GM12878 (cell line): ENCODE results near the gene SLC35F3. TPM values are rescaled to one million over a fixed set of nuclear protein-coding genes. Genes with fewer than 3 reads are reported as not detected.

ENCODE experiments used
- ATAC-seq: fragments of 200-7000 bp; cut with Tn5 transposase; 3 replicates; pipeline ENCODE4 v1.9.1; 2020; ENCODE audit warnings: mild to moderate bottlenecking, moderate library complexity
- BruUV-seq: library from RNA; stranded (reverse); fragments of 400-500 nt; replicated peaks from 2 replicates; lab custom pipeline; 2021; lab: Mats Ljungman, UMichigan
- CTCF ChIA-PET: fragments of 300-600 bp; sonication (Branson Sonifier 250); formaldehyde crosslinking; extraction: SDS; loops from one replicate; lab custom pipeline; 2021; ENCODE audit warnings: inconsistent platforms; lab: Yijun Ruan, JAX
- POLR2A ChIA-PET: fragments of 350-600 bp; formaldehyde crosslinking; extraction: SDS; loops from one replicate; lab custom pipeline; 2021; ENCODE audit warnings: inconsistent platforms; lab: Charles Lee
- RAD21 ChIA-PET: fragments of 300-600 bp; sonication (Branson Sonifier 250); formaldehyde crosslinking; loops from one replicate; lab custom pipeline; 2023; ENCODE audit warnings: antibody characterized with exemption; ENCODE audit not compliant: unreplicated experiment; lab: Charles Lee
- SMC1A ChIA-PET: fragments of 300-600 bp; sonication (Branson Sonifier 250); formaldehyde crosslinking; loops from one replicate; lab custom pipeline; 2023; ENCODE audit not compliant: unreplicated experiment, uncharacterized antibody; lab: Charles Lee
- DNase-seq: peaks from one replicate; pipeline ENCODE4 v3.0.0-alpha.2; 2011; ENCODE audit warnings: low read depth, low spot score
- FAIRE-seq: peaks from 3 replicates; lab custom pipeline; 2011; peaks lifted over from hg19 to GRCh38; lab: Jason Lieb, UNC
- H2AFZ ChIP-seq: 2 replicates; pipeline ENCODE4 v1.6.0; 2011; ENCODE audit warnings: low read depth, low read length, control low read depth; ENCODE audit not compliant: control insufficient read depth
- H3K27ac ChIP-seq: 2 replicates; pipeline ENCODE4 v1.5.1; 2011; ENCODE audit warnings: control low read depth; ENCODE audit not compliant: control insufficient read depth, insufficient read depth
- H3K27me3 ChIP-seq, 2 experiments: replicated peaks in 1 of 2; 2 replicates each; pipeline versions ENCODE4 v1.6.0 to v1.6.1; 2011; ENCODE audit warnings: low read length in 1 of 2; ENCODE audit not compliant: control insufficient read depth in 2 of 2, insufficient read depth in 2 of 2
- H3K36me3 ChIP-seq, 2 experiments: 2 replicates each; pipeline ENCODE4 v1.5.1; 2011; ENCODE audit warnings: low read length in 1 of 2; ENCODE audit not compliant: control insufficient read depth in 2 of 2, insufficient read depth in 2 of 2
- H3K4me1 ChIP-seq: 2 replicates; pipeline ENCODE4 v1.6.1; 2011; ENCODE audit warnings: mild to moderate bottlenecking, low read length, moderate library complexity, mixed read lengths; ENCODE audit not compliant: control insufficient read depth, insufficient read depth
- H3K4me2 ChIP-seq: 2 replicates; pipeline ENCODE4 v1.6.0; 2011; ENCODE audit warnings: control low read depth; ENCODE audit not compliant: control insufficient read depth, insufficient read depth
- H3K4me3 ChIP-seq: fragments of 200-600 bp; sonication (generic); 2 replicates; pipeline ENCODE4 v1.5.1; 2016
- H3K79me2 ChIP-seq: 2 replicates; pipeline ENCODE4 v1.6.0; 2011; ENCODE audit warnings: low read length; ENCODE audit not compliant: control insufficient read depth, insufficient read depth
- H3K9ac ChIP-seq: 2 replicates; pipeline ENCODE4 v1.8.0; 2011; ENCODE audit warnings: low read length, control low read depth, mixed read lengths; ENCODE audit not compliant: control insufficient read depth, insufficient read depth
- H3K9me3 ChIP-seq: replicated peaks from 3 replicates; pipeline ENCODE4 v1.5.1; 2011; ENCODE audit warnings: mild to moderate bottlenecking, low read length; ENCODE audit not compliant: control insufficient read depth, insufficient read depth
- H4K20me1 ChIP-seq: 2 replicates; pipeline ENCODE4 v1.6.0; 2011; ENCODE audit not compliant: control insufficient read depth, insufficient read depth
- ATF7 ChIP-seq: fragments of 450-650 bp; IDR thresholded peaks from 2 replicates; pipeline ENCODE4 v1.6.1; 2016; ENCODE audit warnings: low read depth, mild to moderate bottlenecking
- BCL11A ChIP-seq: IDR thresholded peaks from 2 replicates; pipeline ENCODE4 v1.6.1; 2011; ENCODE audit warnings: low read depth, low read length
- EP300 ChIP-seq, 2 experiments: fragments of 150-350 bp in 1 of 2; IDR thresholded peaks; 2 replicates each; pipeline ENCODE4 v1.6.1; 2011 to 2012; ENCODE audit warnings: low read depth in 2 of 2, low read length in 2 of 2, borderline replicate concordance in 1 of 2, improper control_type of control experiment in 1 of 2, inconsistent platforms in 1 of 2; ENCODE audit not compliant: control insufficient read depth in 1 of 2
- IKZF2 ChIP-seq, 2 experiments: fragments of 450-650 bp; IDR thresholded peaks; 2 replicates each; pipeline ENCODE4 v1.6.1; 2017; ENCODE audit warnings: mild to moderate bottlenecking in 2 of 2, moderate library complexity in 2 of 2
- JUNB ChIP-seq: IDR thresholded peaks from 2 replicates; pipeline ENCODE4 v1.6.1; 2016; ENCODE audit warnings: antibody characterized with exemption, mild to moderate bottlenecking
- MTA2 ChIP-seq: fragments of 450-650 bp; IDR thresholded peaks from 2 replicates; pipeline ENCODE4 v1.6.1; 2016; ENCODE audit warnings: low read depth, mild to moderate bottlenecking, moderate library complexity
- NFIC ChIP-seq: IDR thresholded peaks from 2 replicates; pipeline ENCODE4 v1.6.1; 2012; ENCODE audit warnings: low read depth, mild to moderate bottlenecking, inconsistent platforms, low read length, moderate library complexity
- NR2F1 ChIP-seq: fragments of 450-650 bp; conservative IDR thresholded peaks from 2 replicates; pipeline ENCODE4 v1.6.1; 2017; ENCODE audit warnings: mild to moderate bottlenecking
- PKNOX1 ChIP-seq: fragments of 450-650 bp; IDR thresholded peaks from 2 replicates; pipeline ENCODE4 v1.6.1; 2016; ENCODE audit warnings: mild to moderate bottlenecking
- RBBP5 ChIP-seq: fragments of 200-600 bp; sonication (generic); conservative IDR thresholded peaks from 2 replicates; pipeline ENCODE4 v1.6.1; 2016
- WGBS: methylation state at CpG from one replicate; pipeline ENCODE4 v1.1.6; 2016; ENCODE audit warnings: low lambda C conversion rate; ENCODE audit not compliant: insufficient replicate concordance, insufficient coverage; ENCODE audit errors: missing lambda C conversion rate; 5-methylcytosine and 5-hydroxymethylcytosine counted together
- in situ Hi-C: fragments of 300-500 bp; cut with MboI; formaldehyde crosslinking; loops from 9 replicates; pipeline ENCODE4 v1.14.3; 2018; ENCODE audit warnings: mixed read lengths
- intact Hi-C: fragments of 100-400 bp; cut with micrococcal nuclease; formaldehyde crosslinking; loops from one replicate; pipeline ENCODE4 v1.14.2; 2022; ENCODE audit not compliant: unreplicated experiment
- polyA plus RNA-seq, 11 experiments: library from polyadenylated mRNA; depleted of rRNA in 4 of 11; unstranded in 6 of 11; stranded (reverse) in 5 of 11; fragments of >200 nt; fragmentation: Nextera tagmentation in 4 of 11; fragmentation: Illumina TruSeq in 1 of 11; extraction: Ambion mirVana in 4 of 11; extraction: Trizol in 1 of 11; gene quantifications; 1 replicate in 1 of 11; 2 replicates in 10 of 11; pipeline versions ENCODE4 v1.2.1 to v1.2.3, GENCODE V29; 2011 to 2016; ENCODE audit warnings: inconsistent platforms in 2 of 11, missing spikeins in 2 of 11, low read depth in 1 of 11
- total RNA-seq, 4 experiments: library from RNA; depleted of rRNA in 3 of 4; stranded (reverse); fragments of >200 nt in 3 of 4; fragmentation: Illumina TruSeq in 1 of 4; extraction: Trizol in 1 of 4; gene quantifications; 2 replicates each; pipeline versions ENCODE4 v1.2.1 to v1.2.3, GENCODE V29; 2013 to 2021

Gene SLC35F3
- total and polyA plus RNA-seq, 10 of the 15 experiments (the other 5 are each of a cell fraction or from before 2014, with no cell fraction given): 1.0 to 8.6 (median 5.7) TPM

- H3K4me3 ChIP-seq: no peak overlapping the region
- POLR2A ChIA-PET: no interaction called here
- no peak overlapping the region for H3K9ac ChIP-seq
- CTCF ChIA-PET: interaction anchor here (1.1 kb wide), 1 partner anchor 36 kb away, joined by 3 read pairs; no protein-coding TSS in a partner anchor
- H3K27ac ChIP-seq: no peak overlapping the region
- TF ChIP-seq JUNB (peak; percentile 32; the same call in 1 of the 2 replicates), ATF7 (0 out of 2 replicates have a peak, but pooled peaks have one; percentile 14), NR2F1 (0 out of 2 replicates have a peak, but pooled peaks have one; percentile 41), EP300 (IDR thresholded peaks at IDR 0.05; ENCODE audit: borderline replicate concordance in 1 of 2, control insufficient read depth in 1 of 2, low read depth in 2 of 2, low read length in 2 of 2) (peak; percentile 17 to 43; a peak in 1 of 4 replicates), IKZF2 (IDR thresholded peaks at IDR 0.05) (0 out of 4 replicates have a peak, but pooled peaks of 1 of the 2 experiments have one; percentile 29), RBBP5 (no peak), BCL11A (0 out of 2 replicates have a peak, but pooled peaks have one; percentile 45), MTA2 (peak; percentile 76), PKNOX1 (peak; percentile 49), NFIC (no peak)
- H2AFZ ChIP-seq: no peak overlapping the region
- H3K36me3 ChIP-seq: no peaks in the 10 kb centered on the region
- no peaks in the 10 kb centered on the region; a peak in 2 of 4 replicates for H3K27me3 ChIP-seq
- in situ Hi-C loops (no loop called here), intact Hi-C loops (no loop called here)
- FAIRE-seq (peak; percentile 78), DNase-seq (peak; percentile 5), ATAC-seq (peak; percentile 95)
- H4K20me1 ChIP-seq: no peaks in the 10 kb centered on the region
- 8% methylated on average over 6 of the region's 6 CpGs for WGBS
- no TSS peak for BruUV-seq
- H3K9me3 ChIP-seq: no peaks in the 10 kb centered on the region
- SMC1A ChIA-PET: no interaction called here
- H3K4me1 ChIP-seq: no peaks in the 10 kb centered on the region
- no peaks in the 10 kb centered on the region for H3K79me2 ChIP-seq
- no peak overlapping the region for H3K4me2 ChIP-seq
- RAD21 ChIA-PET: no interaction called here
These were observed 89.2 kb downstream of the SLC35F3 start for GRCh38 chr1:233993651-233994050.
